NCI-H345 treated with DMSO at 0.1 percent for 48 hours (cell line): Measurements from ENCODE around the gene HSD11B1L.
"Not testable (repeated sequence)": the region's sequence is repeated elsewhere in the genome, so short reads cannot be mapped to it uniquely, and the experiment has no call there.

Experiments used
- DNase-seq: peaks from one replicate; lab custom pipeline; 2025; ENCODE audit not compliant: unreplicated experiment; lab: John Stamatoyannopoulos, UW

The HSD11B1L gene

GRCh38 chr19:5719961-5720790, 39.3 kb downstream of the HSD11B1L start, which contains the start of the genes CATSPERD and LONP1:
Gene CATSPERD (plus strand): TSS chr19:5720637. CDS start chr19:5720738, 101 bp downstream.
Gene LONP1 (minus strand): TSS chr19:5720146. CDS start chr19:5720132, 14 bp downstream.
- DNase-seq: peak; percentile 95

GRCh38 chr19:5727453-5728050, 46.7 kb downstream of the HSD11B1L start:
- no peak for DNase-seq

GRCh38 chr19:5733172-5733571, 52.3 kb downstream of the HSD11B1L start:
- DNase-seq: not testable (repeated sequence)
